Skin epidermis (tissue), 12 donors: ENCODE measurements around the gene PCDHGA11.
"Not testable (repeated sequence)": the region's sequence is repeated elsewhere in the genome, so short reads cannot be mapped to it uniquely, and the experiment has no call there.

Source experiments
- H3K27ac ChIP-seq, 21 experiments: fragments of 200-600 bp; sonication (generic) in 11 of 21; one replicate each; pipeline ENCODE4 v1.5.0; 2020; ENCODE audit warnings: mild to moderate bottlenecking in 3 of 21, inconsistent platforms in 2 of 21, moderate library complexity in 2 of 21
- H3K4me3 ChIP-seq, 7 experiments: fragments of 200-600 bp; sonication (generic) in 2 of 7; one replicate each; pipeline ENCODE4 v1.5.0; 2020; ENCODE audit warnings: inconsistent platforms in 2 of 7, mild to moderate bottlenecking in 2 of 7, moderate library complexity in 1 of 7

PCDHGA11 gene

DNA sequence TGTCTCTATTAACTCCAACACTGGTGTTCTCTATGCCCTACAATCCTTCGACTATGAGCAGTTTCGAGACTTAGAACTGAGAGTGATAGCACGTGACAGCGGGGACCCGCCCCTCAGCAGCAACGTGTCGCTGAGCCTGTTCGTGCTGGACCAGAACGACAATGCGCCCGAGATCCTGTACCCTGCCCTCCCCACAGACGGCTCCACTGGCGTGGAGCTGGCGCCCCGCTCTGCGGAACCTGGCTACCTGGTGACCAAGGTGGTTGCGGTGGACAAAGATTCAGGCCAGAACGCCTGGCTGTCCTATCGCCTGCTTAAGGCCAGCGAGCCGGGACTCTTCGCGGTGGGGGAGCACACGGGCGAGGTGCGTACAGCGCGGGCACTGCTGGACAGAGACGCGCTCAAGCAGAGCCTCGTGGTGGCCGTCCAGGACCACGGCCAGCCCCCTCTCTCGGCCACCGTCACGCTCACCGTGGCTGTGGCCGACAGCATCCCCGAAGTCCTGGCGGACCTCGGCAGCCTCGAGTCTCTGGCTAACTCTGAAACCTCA lies 2.0 kb downstream of the PCDHGA11 start:
- H3K4me3 ChIP-seq = no peak overlapping the region
- no peak overlapping the region for H3K27ac ChIP-seq

DNA sequence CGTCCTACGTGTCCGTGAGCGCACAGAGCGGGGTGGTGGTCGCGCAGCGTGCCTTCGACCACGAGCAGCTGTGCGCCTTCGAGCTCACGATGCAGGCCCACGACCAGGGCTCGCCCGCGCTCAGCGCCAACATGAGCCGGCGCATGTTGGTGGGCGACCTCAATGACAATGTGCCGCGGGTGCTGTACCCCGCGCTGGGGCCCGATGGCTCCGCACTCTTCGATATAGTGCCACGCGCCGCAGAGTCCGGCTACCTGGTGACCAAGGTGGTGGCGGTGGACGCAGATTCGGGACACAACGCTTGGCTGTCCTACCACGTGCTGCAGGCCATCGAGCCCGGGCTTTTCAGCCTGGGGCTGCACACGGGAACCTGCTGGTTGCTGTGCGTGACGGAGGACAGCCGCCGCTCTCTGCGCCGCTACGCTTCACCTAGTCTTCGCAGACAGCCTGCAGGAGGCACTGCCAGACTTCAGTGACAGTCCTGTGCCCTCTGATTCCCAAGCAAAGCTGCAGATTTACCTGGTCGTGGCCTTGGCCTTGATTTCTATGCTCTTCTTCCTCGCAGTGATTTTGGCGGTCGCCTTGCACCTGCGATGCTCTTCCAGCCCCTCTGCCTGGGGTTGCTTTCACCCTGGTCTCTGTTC lies 7.1 kb downstream of the PCDHGA11 start:
- no peak overlapping the region for H3K4me3 ChIP-seq
- no peak overlapping the region for H3K27ac ChIP-seq

DNA sequence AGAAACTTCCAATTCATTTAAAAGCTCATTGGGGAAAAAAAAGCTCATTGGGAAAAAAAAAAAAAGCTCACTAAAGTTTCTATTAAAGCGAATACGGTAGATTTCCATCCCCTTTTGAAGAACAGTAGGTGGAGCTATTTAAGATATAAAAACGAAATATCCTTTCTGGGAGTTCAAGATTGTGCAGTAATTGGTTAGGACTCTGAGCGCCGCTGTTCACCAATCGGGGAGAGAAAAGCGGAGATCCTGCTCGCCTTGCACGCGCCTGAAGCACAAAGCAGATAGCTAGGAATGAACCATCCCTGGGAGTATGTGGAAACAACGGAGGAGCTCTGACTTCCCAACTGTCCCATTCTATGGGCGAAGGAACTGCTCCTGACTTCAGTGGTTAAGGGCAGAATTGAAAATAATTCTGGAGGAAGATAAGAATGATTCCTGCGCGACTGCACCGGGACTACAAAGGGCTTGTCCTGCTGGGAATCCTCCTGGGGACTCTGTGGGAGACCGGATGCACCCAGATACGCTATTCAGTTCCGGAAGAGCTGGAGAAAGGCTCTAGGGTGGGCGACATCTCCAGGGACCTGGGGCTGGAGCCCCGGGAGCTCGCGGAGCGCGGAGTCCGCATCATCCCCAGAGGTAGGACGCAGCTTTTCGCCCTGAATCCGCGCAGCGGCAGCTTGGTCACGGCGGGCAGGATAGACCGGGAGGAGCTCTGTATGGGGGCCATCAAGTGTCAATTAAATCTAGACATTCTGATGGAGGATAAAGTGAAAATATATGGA lies 9.7 kb downstream of the PCDHGA11 start, which contains the start of gene PCDHGA12:
TSS of gene PCDHGA12 (plus strand) at position 176 of the 782 bp plus-strand sequence. CDS start at position 429, 253 bp downstream.
- H3K27ac ChIP-seq = no peak within 1 kb of the TSS
- H3K4me3 ChIP-seq = peak within 1 kb of the TSS in 3 of 7 experiments; percentile 6 to 15 (median 12)

DNA sequence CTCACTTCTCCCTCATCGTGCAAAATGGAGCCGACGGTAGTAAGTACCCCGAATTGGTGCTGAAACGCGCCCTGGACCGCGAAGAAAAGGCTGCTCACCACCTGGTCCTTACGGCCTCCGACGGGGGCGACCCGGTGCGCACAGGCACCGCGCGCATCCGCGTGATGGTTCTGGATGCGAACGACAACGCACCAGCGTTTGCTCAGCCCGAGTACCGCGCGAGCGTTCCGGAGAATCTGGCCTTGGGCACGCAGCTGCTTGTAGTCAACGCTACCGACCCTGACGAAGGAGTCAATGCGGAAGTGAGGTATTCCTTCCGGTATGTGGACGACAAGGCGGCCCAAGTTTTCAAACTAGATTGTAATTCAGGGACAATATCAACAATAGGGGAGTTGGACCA lies 10.4 kb downstream of the PCDHGA11 start:
- peak overlapping the region in 3 of 7 experiments; percentile 6 to 15 (median 12) for H3K4me3 ChIP-seq
- H3K27ac ChIP-seq = no peak overlapping the region

DNA sequence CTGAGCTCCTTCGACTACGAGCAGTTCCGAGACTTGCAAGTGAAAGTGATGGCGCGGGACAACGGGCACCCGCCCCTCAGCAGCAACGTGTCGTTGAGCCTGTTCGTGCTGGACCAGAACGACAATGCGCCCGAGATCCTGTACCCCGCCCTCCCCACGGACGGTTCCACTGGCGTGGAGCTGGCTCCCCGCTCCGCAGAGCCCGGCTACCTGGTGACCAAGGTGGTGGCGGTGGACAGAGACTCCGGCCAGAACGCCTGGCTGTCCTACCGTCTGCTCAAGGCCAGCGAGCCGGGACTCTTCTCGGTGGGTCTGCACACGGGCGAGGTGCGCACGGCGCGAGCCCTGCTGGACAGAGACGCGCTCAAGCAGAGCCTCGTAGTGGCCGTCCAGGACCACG lies 11.5 kb downstream of the PCDHGA11 start:
- not testable (repeated sequence) for H3K27ac ChIP-seq, H3K4me3 ChIP-seq

DNA sequence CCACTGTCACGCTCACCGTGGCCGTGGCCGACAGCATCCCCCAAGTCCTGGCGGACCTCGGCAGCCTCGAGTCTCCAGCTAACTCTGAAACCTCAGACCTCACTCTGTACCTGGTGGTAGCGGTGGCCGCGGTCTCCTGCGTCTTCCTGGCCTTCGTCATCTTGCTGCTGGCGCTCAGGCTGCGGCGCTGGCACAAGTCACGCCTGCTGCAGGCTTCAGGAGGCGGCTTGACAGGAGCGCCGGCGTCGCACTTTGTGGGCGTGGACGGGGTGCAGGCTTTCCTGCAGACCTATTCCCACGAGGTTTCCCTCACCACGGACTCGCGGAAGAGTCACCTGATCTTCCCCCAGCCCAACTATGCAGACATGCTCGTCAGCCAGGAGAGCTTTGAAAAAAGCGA lies 11.9 kb downstream of the PCDHGA11 start:
- not testable (repeated sequence) for H3K27ac ChIP-seq, H3K4me3 ChIP-seq

DNA sequence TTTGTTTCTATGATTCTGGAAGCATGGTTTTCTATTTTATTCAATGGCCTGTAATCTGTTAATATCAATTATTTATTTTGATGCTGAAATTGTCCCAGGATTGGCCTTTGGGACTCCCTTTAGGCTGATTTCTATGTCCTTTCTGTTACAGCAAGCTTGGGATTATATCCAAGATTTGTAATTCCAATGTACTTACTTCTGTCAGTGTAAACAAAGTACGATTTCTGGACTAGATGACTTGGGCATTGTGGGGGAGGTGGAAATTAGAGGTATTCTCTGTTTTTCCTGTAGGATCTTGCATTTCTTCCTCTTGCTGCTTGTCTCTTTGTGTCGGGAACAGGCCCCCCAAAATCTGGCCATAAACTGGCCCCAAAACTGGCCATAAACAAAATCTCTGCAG lies 13.2 kb downstream of the PCDHGA11 start:
- no peak overlapping the region for H3K4me3 ChIP-seq
- H3K27ac ChIP-seq = no peak overlapping the region

DNA sequence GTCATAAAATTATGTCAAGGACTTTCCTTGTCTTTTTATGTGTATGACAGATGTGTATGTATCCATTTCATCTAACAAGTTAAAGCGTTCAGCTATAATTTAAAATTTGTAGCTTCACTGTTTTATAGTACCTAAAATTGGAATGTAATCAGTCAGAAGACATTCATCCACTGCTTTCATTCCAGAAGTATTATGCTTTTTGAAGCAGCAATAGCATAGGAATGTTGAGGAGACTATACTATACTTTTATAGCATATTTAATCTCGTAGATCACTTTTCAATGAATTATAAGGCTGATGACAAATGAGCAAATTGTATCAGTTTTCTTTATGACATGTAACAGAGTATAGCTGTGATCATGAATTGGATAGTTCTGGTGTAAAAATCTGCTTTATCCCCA lies 16.4 kb downstream of the PCDHGA11 start:
- Histone ChIP-seq H3K4me3 (no peak overlapping the region), H3K27ac (no peak overlapping the region)

DNA sequence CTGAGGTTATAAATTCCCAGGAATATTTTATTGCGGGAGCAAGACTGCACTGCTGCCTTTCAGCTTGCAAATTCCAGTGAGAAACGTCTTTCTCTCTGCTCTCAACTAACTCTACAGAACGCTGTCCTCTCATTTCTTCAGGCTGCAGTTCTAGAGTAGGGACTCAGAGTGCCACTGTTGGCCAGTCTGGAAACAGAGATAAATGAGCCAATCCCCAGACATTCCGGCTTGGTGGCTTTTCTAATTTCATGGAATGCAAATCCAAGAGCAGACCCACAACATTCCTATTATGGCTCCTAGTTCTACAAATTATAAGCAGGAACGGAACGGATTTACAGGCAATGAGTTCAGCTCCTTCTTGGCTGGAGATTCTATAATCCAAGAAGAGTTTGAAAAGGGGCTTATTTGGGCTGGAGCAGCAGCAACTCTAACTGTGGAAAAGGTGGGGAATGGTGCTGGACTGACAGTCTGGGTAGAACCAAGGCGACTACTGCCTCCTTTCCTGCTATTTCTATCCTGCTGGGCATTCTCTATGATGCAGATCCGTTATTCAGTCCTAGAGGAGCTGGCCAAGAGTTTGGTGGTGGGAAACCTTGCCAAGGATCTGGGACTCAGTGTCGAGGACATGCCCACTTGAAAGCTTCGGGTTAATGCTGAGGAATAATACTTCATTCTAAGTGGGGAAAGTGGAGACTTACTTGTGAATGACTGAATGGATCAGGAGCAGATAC lies 18.7 kb downstream of the PCDHGA11 start:
- H3K27ac ChIP-seq = no peak overlapping the region
- H3K4me3 ChIP-seq = no peak overlapping the region

DNA sequence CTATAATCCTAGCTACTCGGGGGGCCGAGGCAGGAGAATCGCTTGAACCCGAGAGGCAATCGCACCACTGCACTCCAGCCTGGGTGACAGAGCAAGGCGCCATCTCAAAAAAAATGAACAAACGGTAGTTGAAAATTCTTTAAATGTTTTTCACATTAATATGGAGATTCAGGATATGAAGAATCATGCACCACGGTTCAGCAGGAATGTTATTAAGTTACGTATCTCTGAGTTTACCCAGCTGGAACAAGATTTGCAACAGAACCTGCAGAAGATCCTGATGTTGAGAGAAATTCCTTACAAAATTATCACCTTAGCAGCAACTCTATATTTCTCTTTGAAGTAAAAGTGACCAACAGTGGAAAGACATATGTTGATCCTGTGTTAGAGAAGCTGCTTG lies 19.5 kb downstream of the PCDHGA11 start:
- Histone ChIP-seq H3K27ac (no peak overlapping the region), H3K4me3 (no peak overlapping the region)

DNA sequence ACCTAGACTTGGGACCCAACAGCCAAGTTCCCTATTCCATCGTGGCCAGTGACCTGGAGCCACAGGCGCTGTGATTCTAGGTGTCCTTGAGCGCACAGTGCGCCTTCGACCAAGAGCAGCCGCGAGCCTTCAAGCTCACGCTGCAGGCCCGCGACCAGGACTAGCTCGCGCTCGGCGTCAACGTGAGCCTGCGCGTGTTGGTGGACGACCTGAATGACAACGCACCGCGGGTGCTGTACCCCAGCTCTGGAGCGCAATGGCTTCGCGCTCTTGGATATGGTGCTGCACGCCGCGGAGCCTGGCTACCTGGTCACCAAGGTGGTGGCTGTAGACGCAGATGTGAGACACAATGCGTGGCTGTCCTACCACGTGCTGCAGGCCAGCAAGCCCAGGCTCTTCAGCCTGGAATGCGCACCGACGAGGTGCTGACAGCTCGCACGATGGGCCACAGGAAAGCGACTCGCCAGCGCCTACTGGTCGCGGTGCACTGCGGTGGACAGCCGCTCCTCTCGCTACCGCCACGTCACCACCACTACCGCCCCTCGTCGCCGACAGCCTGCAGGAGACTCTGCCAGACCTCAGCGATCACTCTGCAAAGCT lies 20.8 kb downstream of the PCDHGA11 start:
- H3K27ac ChIP-seq = no peak overlapping the region
- H3K4me3 ChIP-seq = no peak overlapping the region

DNA sequence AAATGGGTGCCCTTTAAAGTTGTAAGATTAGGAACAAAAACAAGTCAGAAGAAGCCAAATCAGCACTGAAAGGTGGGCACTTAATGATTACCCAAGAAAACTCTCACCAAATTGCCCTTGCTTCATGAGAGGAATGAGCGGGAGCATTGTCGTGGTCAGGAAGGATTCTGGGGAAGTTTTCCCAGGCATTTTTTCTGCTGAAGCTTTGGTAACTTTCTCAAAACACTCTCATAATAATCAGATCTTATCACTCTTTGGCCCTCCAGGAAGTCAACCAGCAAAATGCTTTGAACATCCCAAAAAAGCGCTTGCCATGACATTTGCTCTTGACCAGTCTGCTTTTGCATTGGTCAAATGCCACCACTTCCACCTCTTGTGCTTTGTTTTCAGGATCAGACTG lies 44.5 kb downstream of the PCDHGA11 start:
- Histone ChIP-seq H3K27ac (no peak overlapping the region), H3K4me3 (no peak overlapping the region)
